HG03457 (cell line): ENCODE data around the gene CCDC88C.

Experiments used
- ATAC-seq: cut with Tn5 transposase; IDR thresholded peaks from one replicate; pipeline ENCODE4 v1.9.1; 2021; ENCODE audit warnings: moderate number of reproducible peaks; ENCODE audit not compliant: unreplicated experiment

CCDC88C gene

DNA sequence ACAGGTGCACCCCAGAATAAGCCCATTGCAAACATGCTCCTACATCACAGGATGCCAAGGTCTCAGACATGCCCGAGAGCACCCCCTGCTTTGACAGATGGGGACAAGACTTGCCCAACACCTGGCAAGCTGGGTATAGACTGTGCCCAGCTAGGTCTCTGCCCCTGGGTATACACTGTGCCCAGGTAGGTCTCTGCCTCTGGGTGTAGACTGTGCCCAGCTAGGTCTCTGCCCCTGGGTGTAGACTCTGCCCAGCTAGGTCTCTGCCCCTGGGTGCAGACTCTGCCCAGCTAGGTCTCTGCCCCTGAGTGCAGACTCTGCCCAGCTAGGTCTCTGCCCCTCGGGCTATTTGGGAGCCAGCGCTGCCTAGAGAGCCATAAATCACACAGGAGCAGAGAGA, 85.9 kb downstream of the CCDC88C start:
- ATAC-seq = no peak

DNA sequence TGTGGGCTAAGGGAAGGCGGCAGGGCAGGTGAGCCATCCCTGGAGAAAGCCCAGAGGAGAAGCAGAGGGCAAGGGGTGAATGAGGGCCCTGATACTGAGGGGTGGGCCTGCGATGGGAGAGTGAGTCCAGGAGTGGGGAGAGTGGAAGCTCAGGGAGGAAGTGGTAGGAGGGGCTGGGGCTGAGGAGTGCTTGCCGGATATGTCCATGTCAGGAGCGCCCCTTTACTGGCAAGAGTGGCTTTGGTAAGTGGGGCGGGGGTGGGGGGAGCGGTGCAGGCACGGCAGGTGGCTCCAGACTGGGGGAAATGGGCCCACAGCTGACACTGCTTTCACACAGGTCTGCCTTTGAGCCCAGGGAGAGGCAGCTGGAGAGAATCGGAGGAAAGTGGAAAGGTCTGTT, 86.8 kb downstream of the CCDC88C start:
- no peak for ATAC-seq

DNA sequence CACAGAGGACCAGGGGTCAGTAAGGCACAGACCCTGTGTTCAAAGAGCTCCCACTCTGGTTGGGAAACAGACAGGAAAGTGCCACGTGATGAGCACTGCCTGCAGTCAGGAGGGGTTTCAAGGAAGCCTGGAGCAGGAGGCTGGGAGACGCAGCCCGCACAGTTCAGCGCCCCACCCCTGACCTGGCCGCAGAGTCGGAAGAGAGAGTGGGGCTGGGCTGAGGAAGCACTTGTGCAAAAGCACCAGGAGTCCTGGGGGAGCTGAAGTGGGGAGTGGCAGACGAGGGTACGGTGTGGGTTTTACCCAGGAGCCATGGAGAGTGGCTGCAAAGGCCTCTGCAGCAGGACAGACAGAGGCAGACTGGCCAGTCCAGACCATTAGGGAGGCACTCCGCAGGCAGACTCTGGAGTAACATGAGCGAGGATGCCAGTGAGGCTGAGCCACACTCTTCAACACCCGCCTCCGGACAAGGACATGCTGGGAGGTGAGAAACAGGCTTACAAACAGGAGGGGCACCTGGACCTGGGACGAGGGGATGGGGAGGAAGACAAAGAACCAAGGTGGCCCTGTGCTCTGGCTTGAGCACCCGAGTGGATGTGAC, 87.4 kb downstream of the CCDC88C start:
- ATAC-seq = no peak

DNA sequence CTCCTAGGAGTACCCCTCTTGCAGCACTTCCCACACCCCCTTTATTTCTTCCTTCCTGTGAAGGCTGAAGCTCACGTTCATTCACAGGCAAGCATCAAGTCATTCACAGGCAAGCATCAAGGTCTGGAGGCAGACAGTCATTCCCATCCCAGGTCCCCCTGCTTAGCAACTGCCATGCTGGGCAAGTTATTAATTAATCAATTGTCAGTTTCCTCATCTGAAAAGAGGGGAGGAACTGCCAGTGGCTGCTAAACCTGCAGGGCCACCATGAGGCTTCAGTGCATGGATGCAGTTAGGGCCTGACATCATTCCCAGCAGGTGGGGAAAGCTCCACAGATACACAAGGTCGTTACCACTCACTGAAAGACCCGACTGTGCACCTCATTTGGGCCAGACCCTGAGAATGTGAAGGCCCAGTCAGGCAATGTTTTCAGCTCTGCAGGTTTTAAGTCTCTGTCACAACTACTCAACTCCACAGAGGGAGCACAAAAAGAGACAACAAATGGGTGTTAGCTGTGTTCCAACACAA, 88.1 kb downstream of the CCDC88C start:
- ATAC-seq = no peak

DNA sequence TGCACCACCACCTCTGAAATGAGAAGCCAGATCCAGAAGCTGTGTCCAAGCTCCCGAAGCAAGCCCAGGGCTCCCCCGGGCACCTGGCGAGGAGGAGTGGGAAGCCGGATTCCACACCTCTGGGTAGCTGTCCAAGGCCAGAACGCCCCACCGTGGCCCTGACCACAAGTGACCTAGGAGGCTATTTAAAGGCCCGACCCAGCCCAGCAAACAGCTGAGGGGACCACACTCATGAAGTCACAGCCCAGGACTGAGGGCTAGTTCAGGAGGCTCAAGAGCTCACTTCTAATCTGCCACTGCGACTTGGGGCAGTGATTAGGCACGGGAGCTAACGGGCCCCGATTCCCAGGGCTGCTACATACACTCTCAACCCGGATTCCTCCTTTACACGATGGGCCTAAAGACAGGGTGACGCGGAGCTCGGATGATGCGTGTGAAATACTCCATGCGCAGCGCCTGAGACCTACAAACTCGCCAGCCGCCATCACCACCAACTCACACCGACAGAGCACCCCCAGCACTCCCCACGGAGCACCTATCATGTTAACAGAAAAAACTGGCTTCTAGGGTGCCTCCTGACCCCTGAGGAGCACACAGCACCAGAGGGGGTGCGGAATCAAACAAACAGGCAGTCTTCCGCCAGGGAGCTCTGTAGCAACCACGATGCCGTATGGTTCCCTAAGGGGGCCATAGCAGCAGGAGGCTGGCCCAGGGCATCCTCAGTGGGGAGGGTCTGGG, 89.1 kb downstream of the CCDC88C start:
- ATAC-seq = no peak

DNA sequence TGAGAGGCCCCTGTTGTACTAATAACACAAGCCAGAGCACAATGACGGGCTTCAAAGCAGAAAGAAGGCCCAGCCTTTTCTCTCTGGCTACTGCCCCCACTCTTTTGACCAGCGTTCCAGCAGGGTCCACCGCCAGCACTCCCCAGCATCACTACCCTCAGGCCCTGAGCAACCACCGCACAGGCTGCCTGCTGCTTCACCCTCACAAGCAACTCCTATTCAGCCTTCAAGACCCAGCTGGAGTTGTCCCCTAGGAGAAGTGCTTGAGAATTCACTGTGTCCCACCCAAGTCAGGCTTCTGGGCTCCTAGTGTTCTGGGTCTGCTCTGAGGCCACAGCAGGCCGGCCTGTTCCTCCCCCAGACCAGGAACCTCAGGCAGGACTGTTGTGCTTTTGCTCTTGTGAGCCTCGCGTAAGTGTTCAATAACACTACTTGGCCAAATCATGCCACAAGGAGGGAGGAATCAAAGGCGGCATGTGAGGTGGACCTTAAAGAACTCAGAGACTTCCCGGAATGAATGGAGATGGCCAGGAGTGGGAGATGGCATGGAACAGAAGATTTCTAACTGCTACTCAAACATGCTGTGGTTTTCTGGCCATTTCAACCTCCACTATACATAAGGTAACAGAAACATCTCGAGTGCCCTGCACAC, 89.8 kb downstream of the CCDC88C start:
- no peak for ATAC-seq

DNA sequence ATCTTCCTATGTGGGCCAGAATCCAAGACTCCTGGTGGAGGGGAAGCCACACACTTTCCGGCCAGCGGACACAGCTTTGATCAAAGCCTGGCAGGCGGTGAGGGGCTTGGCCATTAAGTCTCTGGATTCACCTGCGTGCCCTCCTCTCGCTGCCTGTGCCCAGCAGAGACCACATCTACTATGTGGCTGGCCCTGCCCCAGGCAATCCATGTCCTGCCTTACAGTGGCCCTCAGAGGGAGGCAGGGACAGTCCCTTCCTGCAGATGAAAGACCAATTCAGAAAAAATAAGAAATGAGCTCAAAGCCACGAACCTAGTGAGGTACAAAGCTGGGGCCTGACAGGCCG, 90.4 kb downstream of the CCDC88C start:
- ATAC-seq = no peak

DNA sequence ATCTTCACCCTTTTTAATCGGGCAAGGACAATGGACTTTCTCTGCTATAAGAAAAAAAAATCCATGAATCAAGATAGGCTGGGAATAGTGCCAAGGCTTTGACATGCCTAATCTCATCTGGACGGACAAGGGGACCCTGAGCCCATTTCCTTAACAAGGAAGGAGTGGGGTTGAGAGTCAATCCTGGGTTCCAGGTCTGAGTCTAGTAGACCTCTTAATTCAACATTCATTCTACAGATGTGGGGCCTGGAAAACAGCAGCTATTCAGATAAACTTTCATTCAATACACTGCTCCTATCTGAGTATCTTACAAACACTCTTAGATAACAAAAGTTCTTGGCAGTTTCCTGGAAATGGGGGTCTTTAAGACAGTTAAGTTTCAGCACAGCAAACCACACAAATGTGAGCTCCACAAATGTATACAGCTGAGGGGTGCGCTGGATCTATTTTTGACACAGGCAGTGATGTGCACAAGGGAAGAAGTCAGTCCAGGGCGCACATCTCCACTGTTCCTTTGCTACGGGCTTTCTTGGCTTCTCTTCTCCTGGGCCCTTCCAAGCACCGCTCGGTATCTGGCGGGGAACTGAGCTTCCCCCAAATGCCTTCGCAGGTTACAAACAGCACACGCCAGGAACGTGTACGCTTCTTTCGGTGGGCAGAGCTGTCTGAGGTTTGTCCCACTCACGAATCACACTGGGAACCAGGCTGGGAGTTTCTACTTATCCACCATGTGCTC, 90.9 kb downstream of the CCDC88C start:
- ATAC-seq = no peak

DNA sequence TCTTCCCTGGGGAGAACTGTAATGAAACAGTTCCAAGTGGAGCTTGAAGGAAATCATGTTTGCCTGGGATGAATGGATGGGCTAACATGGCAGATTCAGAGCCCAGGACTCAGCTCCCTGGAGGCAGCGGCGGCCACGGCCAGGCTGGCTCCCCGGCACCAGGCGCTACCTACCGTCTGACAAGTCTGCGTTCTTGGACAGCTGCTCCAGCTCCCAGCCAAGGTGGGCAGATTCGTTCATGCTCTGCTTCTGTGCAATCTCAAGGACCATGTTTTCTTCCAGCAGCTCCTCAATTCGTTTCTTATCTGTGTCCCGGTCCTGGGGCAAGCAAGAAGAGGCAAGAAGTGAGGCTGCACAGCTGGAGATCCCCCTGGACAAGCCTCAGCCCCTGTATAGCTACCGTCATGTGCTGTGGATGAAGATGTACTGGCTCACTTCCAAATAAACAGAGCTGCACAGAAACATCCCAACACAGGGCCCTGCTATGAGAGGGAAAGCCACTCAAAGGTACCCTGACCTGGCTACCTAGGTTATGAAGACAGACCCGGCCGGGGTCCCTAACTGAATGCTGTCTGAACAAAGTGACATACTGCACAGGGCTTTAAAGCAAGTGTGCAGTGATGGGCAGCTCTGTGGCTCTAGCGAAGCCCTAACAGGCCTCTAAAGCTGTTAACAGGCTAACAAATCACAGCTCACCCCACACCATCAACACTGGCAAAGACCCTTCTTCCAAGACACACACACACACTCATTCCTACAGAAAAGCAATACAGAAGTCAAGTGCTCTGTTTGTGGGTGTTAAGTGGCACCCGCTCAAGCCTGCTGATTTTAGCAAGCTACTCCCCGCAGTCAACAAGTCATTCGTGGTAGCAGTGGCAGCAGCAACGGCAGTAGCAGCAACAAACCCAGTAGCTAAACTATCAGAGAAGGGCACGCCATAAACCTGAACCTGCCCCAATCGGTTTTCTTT, 92.7 kb downstream of the CCDC88C start:
- ATAC-seq = no peak

DNA sequence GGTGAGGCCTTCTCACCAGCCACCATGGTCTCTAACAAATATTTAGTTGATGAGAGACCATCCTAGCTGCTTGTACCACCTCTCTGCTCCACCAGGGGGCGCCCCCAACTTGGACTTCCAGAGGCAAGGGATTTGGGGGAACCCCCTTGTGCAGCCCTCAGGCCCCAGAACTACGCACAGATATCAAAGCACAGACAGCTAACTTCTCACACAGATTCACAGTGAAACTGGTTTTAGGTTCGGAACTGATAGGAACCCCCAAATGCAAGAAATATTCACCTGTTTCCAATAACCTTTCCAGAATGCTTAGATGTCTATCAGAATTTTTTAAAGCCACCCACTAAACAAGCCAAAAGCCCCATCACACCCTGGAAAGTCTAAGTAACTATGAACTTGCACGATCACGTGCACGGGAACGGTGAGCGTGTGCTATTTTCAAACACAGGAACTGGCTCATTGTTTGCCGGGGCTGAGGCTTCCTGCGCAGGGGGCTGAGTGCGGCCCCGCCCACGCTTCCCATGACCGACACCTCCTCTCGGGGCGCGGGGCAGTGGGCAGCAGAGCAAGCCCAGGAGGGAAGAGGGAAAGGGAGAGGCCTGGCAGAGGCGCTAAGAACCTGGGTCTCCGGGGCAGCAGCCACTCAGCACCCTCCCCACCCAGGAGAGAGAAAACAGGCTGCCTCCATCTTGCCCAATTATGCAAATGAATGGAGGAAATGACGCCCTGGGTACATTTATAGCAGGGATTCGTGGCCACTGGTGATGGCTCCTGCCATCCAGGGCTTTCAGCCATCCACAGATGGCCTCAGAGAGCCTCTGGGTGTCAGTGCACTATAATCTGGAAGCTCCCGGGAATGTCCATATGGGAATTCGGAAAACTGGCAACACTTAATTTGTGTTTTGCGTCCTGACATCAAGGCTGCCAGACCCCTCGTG, 93.7 kb downstream of the CCDC88C start:
- peak; percentile 47 for ATAC-seq

DNA sequence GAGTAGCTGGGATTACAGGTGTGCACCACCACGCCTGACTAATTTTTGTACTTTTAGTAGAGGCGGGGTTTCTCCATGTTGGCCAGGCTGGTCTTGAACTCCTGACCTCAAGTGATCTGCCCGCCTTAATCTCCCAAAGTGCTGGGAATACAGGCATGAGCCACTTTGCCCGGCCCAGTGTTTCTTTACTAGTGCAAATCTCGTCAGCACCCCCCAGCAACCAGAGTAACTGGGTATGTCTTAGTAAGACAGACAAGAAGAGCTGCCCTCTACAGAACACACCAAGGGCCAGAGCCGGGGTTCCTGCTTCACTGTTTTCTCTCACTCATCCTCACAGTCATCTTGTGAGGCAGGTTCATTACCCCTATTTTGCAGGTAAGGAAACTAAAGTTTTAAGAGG, 94.6 kb downstream of the CCDC88C start:
- ATAC-seq = no peak

DNA sequence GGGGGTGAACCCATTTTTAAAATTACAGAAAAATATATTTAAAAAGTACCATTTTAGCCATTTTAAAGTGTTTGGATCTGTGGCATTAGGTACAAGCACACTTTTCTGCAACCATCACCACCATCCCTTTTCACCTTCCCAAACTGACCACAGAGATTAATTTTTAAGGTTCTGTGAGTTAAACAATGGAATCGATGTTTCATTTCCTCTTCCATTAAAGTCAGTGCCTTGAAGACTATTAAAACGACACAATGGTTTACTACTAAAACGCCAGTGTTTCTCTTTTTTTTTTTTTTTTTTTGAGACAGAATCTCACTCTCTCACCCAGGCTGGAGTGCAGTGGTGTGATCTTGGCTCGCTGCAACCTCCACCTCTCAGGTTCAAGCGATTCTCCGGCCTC, 95.0 kb downstream of the CCDC88C start:
- no peak for ATAC-seq

DNA sequence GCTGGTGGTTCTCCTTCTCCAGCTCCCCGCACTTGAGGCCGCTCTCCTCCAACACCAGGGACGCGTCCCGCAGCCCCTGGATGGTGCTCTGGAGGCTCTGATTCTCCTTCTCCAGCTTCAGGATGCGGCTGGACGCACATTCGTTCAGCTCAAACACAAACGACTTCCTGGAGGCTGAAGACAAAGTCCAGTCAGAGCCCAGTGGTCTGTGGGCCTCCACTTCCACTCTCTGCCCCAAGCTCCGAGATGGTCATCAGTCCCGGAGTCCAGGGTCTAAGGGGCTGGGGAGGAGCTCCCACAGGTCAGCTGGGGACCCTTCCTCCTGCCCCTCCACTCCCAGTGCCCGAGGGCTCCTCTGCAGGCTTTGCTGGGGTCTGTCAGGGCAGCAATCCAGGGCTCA, 96.5 kb downstream of the CCDC88C start:
- ATAC-seq = no peak

DNA sequence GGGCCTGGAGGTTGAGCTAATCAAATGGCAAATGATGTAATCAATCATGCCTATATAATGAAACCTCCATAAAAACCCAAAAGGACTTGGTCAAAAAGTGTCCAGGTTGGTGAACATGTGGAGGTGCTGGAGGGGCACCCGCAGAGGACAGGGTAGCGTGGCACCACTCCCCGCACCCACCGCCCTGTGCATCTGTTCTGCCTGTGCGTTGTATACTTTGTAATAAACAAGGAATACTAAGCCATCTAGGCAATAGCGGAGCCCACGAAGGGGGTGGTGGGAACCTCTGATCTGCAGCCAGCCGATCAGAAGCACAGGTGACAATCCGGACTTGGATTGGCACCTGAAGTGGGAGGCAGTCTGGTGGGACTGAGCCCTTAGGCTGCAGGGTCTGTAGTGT, 97.4 kb downstream of the CCDC88C start:
- ATAC-seq = no peak

DNA sequence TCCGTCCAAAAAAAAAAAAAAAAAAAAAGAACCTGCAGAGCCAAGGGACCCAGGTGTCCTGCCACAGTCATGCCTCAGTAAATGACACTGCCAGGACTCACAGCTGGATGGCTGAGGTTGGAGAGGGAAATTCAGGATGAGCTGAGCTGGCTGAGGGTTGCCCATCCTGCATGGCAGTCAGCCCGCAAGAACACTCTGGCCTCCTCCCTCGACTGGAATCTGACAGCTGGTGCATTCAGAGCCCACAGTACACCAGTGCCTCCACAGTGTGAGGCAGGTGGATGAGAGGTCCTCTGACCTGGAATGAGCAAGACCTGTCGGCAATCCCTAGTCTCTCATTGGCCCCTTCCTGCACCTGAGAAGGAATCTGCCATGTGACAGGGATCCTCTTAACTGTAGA, 98.7 kb downstream of the CCDC88C start:
- no peak for ATAC-seq

DNA sequence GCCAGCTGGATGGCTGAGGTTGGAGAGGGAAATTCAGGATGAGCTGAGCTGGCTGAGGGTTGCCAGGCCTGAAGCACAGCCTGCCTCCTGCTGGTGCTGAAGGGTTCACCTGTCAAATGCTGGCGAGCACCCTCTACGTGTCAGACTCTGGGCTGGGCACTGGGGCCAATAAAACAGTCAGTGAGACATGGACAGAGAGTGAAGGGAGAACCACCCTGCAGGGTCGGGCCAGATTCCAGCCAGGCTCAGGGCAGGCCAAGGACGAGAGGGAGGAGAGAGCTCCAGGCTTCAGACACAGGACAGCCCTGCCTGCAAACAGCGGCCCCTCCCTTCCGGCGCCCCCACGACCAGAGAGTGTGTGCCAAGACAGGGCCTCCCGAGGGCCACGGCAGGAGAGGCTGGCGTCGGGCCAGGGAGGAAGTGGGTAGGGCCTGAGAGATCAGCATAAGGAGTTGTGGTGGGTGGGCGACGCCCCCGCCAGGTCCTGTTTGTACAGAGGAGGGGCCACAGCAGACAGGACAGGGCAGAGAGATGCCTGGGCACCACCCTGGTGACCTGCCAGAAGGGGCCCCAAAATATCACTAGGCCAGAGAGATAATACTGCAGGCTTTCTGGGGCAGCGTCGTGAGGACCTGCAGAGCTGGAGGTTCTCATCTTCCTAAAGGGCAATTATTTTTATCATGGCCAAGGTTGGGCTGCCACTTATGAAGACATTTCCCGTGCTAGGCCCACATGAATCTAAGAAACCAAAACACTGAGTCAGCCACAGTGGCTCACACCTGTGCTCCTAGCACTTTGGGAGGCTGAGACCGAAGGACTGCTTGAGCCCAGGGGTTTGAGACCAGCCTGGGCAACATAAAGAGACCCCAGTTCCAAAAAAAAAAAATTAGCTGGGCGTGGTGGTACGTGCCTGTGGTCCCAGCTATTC, 100.0 kb downstream of the CCDC88C start:
- ATAC-seq = no peak

DNA sequence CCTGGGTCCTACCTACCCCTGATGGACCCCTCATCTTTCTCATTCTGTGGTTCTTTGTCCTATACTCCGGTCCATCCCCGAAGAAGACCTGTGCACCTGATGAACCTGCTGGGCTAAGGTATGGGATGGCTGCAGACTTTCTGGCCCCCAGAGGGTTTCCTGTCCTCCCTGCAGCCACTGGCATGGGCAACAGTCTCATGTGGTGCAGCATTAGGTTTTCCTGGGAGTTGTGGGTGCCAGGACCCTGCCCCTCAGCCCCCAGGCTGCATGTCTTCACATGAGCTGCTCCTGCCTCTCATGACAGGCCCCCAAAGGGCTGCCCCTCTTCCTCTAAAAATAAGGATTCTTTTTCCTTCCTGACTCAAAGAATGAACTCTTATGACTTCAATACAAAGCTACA, 100.9 kb downstream of the CCDC88C start:
- no peak for ATAC-seq

DNA sequence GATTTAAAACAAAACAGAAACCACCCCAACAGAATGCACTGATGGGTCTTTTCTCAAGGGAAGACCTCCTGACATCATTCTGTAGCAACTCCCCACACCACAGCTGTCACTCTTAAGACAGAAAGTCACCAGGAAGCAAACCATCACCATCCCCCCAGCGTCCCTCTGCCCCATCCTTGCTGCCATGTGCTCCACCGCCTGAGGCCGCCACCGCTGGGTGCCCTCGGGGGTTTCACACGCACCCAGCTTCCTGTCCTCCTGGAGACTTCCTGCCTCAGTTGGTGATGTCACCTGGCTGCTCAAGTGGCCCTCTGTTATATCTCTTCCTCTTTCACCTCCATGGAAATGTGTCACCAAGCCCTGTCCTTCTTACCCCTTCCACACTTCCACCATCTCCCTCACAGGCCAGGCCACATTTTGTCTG, 101.8 kb downstream of the CCDC88C start:
- peak; percentile 64 for ATAC-seq
